BJ (cell line): ENCODE measurements around the gene NUFIP1. TPM values are rescaled to one million over a fixed set of nuclear protein-coding genes. Genes with fewer than 3 reads are reported as not detected.

Experiments used
- CTCF ChIA-PET: fragments of 350-600 bp; formaldehyde crosslinking; extraction: SDS; loops from one replicate; lab custom pipeline; 2021; ENCODE audit warnings: antibody characterized with exemption, inconsistent platforms; lab: Yijun Ruan, JAX
- POLR2A ChIA-PET: fragments of 300-600 bp; sonication (Branson Sonifier 250); formaldehyde crosslinking; extraction: SDS; loops from one replicate; lab custom pipeline; 2021; ENCODE audit warnings: antibody characterized with exemption; lab: Charles Lee
- DNase-seq: peaks from one replicate; pipeline ENCODE4 v3.0.0-alpha.2; 2011; ENCODE audit warnings: low read depth
- H3K27me3 ChIP-seq: 2 replicates; pipeline ENCODE4 v1.6.0; 2011; ENCODE audit warnings: low read length; ENCODE audit not compliant: control insufficient read depth, insufficient read depth
- H3K36me3 ChIP-seq: 2 replicates; pipeline ENCODE4 v1.5.1; 2011; ENCODE audit warnings: low read length; ENCODE audit not compliant: control insufficient read depth, insufficient read depth
- H3K4me3 ChIP-seq: 2 replicates; pipeline ENCODE4 v1.5.1; 2011; ENCODE audit warnings: low read depth, mild to moderate bottlenecking, control low read depth, low read length
- CTCF ChIP-seq: IDR thresholded peaks from 2 replicates; pipeline ENCODE4 v1.5.1; 2011; ENCODE audit warnings: low read depth, mild to moderate bottlenecking, control low read depth, inconsistent platforms, low read length, moderate library complexity; ENCODE audit not compliant: insufficient read depth
- polyA plus RNA-seq: library from polyadenylated mRNA; depleted of rRNA; stranded (reverse); fragments of >200 nt; gene quantifications from 2 replicates; pipeline ENCODE4 v1.2.3, GENCODE V29; 2011; rRNA removed
- small RNA-seq: library from RNA; depleted of rRNA; stranded (forward); fragments of <200 nt; gene quantifications from one replicate; pipeline ENCODE3, GENCODE V24; 2012; ENCODE audit warnings: low replicate concordance, low read depth; ENCODE audit not compliant: insufficient read length

NUFIP1 gene
- polyA plus RNA-seq, 1 experiment = 0.64 TPM

- TF ChIP-seq CTCF = no peak
- H3K27me3 ChIP-seq = no peaks in the 10 kb centered on the region
- no peak overlapping the region for H3K4me3 ChIP-seq
- ChIA-PET CTCF (no interaction called here), POLR2A (no interaction called here)
- H3K36me3 ChIP-seq = no peaks in the 10 kb centered on the region
- no peak for DNase-seq
These were observed 93.3 kb downstream of the NUFIP1 start for GRCh38 chr13:44895953-44896335.

- Histone ChIP-seq H3K4me3 (no peak overlapping the region), H3K36me3 (no peaks in the 10 kb centered on the region), H3K27me3 (no peaks in the 10 kb centered on the region)
- DNase-seq = no peak
- no peak for TF ChIP-seq CTCF
- ChIA-PET CTCF (no interaction called here), POLR2A (interaction anchor here (0.6 kb wide), 1 partner anchor 1471 kb away, joined by 3 read pairs; no protein-coding TSS in a partner anchor)
These were observed 93.9 kb downstream of the NUFIP1 start for GRCh38 chr13:44895264-44895952.

- ChIA-PET POLR2A (no interaction called here), CTCF (interaction anchor here (0.9 kb wide), 2 partner anchors 12 to 19 kb away, joined by 3 to 4 read pairs; no protein-coding TSS in a partner anchor)
- H3K4me3 ChIP-seq = no peak overlapping the region
- H3K36me3 ChIP-seq = no peaks in the 10 kb centered on the region
- no peak for DNase-seq
- no peaks in the 10 kb centered on the region for H3K27me3 ChIP-seq
- no peak for TF ChIP-seq CTCF
These were observed 95.1 kb downstream of the NUFIP1 start for GRCh38 chr13:44894001-44894770.

Small RNAs within 50 kb of the gene (small RNA-seq; reads per million reads assigned to genes)
- not detected for gene RN7SL49P

Other genes with a start within 250 kb of the NUFIP1 start
- 10.4 and 19.8 TPM in 2 replicates for gene GPALPP1, start 67 bp upstream of the NUFIP1 start, polyA plus RNA-seq
- 7.9 and 14.6 TPM in 2 replicates for gene GTF2F2, start 131.0 kb upstream of the NUFIP1 start, polyA plus RNA-seq
- gene KCTD4, start 211.6 kb upstream of the NUFIP1 start, polyA plus RNA-seq = 0.10 and 0.15 TPM in 2 replicates